Measurements from ENCODE around the gene SNAI1.
"Not testable (repeated sequence)": the region's sequence is repeated elsewhere in the genome, so short reads cannot be mapped to it uniquely, and the experiment has no call there.

The SNAI1 gene

GRCh38 chr20:49982346-49983122 is at the start of gene SNAI1:
Gene SNAI1 (plus strand): TSS chr20:49982980. CDS start chr20:49983060, 80 bp downstream.
- DNase-seq (ENCODE audit: low read depth in 2 of 2, low spot score in 1 of 2): peak; percentile 47 to 75

GRCh38 chr20:49935746-49936152 is 47.0 kb upstream of the SNAI1 start:
- no peak for DNase-seq (ENCODE audit: low read depth in 2 of 2, low spot score in 1 of 2)

GRCh38 chr20:49936153-49937026 is 46.4 kb upstream of the SNAI1 start, which contains the start of gene RNF114:
Gene RNF114 (plus strand): TSS chr20:49936397. CDS start chr20:49936413, 16 bp downstream.
- DNase-seq (ENCODE audit: low read depth in 2 of 2, low spot score in 1 of 2): peak; percentile 76 to 79

GRCh38 chr20:49937027-49937929 is 45.5 kb upstream of the SNAI1 start:
- DNase-seq (ENCODE audit: low read depth in 2 of 2, low spot score in 1 of 2): no peak

GRCh38 chr20:49938173-49939163 is 44.3 kb upstream of the SNAI1 start:
- DNase-seq (ENCODE audit: low read depth in 2 of 2, low spot score in 1 of 2): no peak

- DNase-seq (ENCODE audit: low read depth in 2 of 2, low spot score in 1 of 2): no peak
Observed at GRCh38 chr20:49941456-49941855, 41.3 kb upstream of the SNAI1 start.

GRCh38 chr20:49942303-49942702 is 40.5 kb upstream of the SNAI1 start:
- no peak for DNase-seq (ENCODE audit: low read depth in 2 of 2, low spot score in 1 of 2)

- no peak for DNase-seq (ENCODE audit: low read depth in 2 of 2, low spot score in 1 of 2)
Observed at GRCh38 chr20:49942942-49943341, 39.8 kb upstream of the SNAI1 start.

- DNase-seq (ENCODE audit: low read depth in 2 of 2, low spot score in 1 of 2): no peak
Observed at GRCh38 chr20:49945306-49945700, 37.5 kb upstream of the SNAI1 start.

GRCh38 chr20:49945701-49946477 is 36.9 kb upstream of the SNAI1 start:
- no peak for DNase-seq (ENCODE audit: low read depth in 2 of 2, low spot score in 1 of 2)

- no peak for DNase-seq (ENCODE audit: low read depth in 2 of 2, low spot score in 1 of 2)
Observed at GRCh38 chr20:49948178-49948577, 34.6 kb upstream of the SNAI1 start.

GRCh38 chr20:49948809-49949507 is 33.8 kb upstream of the SNAI1 start:
- DNase-seq (ENCODE audit: low read depth in 2 of 2, low spot score in 1 of 2): no peak

- DNase-seq (ENCODE audit: low read depth in 2 of 2, low spot score in 1 of 2): no peak
Observed at GRCh38 chr20:49951151-49951550, 31.6 kb upstream of the SNAI1 start.

GRCh38 chr20:49955167-49955566 is 27.6 kb upstream of the SNAI1 start:
- no peak for DNase-seq (ENCODE audit: low read depth in 2 of 2, low spot score in 1 of 2)

- DNase-seq (ENCODE audit: low read depth in 2 of 2, low spot score in 1 of 2): not testable (repeated sequence)
Observed at GRCh38 chr20:49955830-49956396, 26.9 kb upstream of the SNAI1 start.

- no peak for DNase-seq (ENCODE audit: low read depth in 2 of 2, low spot score in 1 of 2)
Observed at GRCh38 chr20:49956689-49957088, 26.1 kb upstream of the SNAI1 start.

- DNase-seq (ENCODE audit: low read depth in 2 of 2, low spot score in 1 of 2): not testable (repeated sequence)
Observed at GRCh38 chr20:49957089-49957938, 25.5 kb upstream of the SNAI1 start.
